ENCODE data around the gene BLTP3B.

DNA sequence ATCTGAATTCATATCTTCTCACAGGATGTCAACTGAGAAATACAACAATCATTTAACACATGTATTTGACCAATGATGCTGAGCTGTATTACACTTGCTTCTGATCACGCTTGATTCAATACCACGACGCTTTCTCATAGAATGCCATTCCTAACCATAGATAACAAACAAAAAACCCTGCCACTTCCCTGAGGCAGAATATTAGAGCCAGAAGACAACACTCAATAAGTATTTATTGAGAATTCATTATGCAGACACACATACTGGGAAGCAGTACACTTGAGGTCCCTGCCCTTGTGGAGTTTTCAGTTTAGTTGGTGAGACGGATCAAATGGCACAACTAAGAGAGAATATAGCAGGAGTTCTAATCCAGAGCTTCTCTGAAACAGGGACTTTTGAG lies 32.4 kb downstream of the BLTP3B start:
- TF ChIP-seq, protein P1, sequence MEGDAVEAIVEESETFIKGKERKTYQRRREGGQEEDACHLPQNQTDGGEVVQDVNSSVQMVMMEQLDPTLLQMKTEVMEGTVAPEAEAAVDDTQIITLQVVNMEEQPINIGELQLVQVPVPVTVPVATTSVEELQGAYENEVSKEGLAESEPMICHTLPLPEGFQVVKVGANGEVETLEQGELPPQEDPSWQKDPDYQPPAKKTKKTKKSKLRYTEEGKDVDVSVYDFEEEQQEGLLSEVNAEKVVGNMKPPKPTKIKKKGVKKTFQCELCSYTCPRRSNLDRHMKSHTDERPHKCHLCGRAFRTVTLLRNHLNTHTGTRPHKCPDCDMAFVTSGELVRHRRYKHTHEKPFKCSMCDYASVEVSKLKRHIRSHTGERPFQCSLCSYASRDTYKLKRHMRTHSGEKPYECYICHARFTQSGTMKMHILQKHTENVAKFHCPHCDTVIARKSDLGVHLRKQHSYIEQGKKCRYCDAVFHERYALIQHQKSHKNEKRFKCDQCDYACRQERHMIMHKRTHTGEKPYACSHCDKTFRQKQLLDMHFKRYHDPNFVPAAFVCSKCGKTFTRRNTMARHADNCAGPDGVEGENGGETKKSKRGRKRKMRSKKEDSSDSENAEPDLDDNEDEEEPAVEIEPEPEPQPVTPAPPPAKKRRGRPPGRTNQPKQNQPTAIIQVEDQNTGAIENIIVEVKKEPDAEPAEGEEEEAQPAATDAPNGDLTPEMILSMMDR (IDR thresholded peaks at IDR 0.05 in 4 of 5, conservative IDR thresholded peaks at IDR 0.05 in 1 of 5) = no peak
- no peak for TF ChIP-seq POLR2A (IDR thresholded peaks at IDR 0.05)
